ENCODE results near the gene ARF1. TPM values are rescaled to one million over a fixed set of nuclear protein-coding genes. Genes with fewer than 3 reads are reported as not detected.
A peak's percentile ranks its signal among the peaks of the same experiment; 100 is the strongest.

Gene ARF1
- polyA plus RNA-seq, 3 donors, result 580 to 789 (median 603) TPM

DNA sequence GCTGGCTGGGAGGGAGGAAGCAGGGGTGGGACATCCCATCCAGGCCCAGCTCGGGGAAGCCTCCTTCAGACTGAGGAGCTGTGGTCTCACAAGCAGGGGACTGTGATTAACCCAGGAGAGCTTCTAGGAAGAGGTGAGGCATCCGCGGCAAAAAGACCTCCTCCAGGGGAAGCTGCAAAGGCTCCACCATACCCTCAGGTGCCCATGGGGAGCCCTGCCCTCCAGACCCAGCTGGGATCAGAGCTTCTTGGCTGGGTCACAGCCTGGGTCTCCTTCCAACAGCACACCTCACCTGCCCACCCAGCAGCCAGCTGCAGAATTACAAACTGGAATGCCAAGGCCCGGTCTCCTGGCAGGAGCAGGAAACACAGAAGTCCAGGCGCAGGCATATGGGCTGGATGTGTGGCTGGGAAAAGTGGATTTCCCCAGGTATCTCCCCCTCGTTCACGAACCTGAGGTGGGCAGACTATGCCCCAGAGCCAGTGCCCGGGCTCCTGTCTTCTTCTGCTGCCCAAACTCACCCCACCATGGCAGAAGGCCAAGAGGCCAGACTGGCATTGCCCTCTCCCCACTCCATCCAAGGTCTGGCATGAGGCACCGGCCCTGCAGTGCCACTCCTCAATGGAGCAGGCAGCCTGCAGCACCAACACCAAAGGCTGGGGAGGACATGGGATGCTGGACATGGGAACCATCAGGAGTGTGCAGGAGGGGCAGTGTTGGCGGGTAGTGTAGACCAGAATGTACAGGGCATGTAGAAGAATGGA is 15.4 kb upstream of the ARF1 start:
- peaks cover 4 to 22% of the 10 kb centered on the region in 2 donors for H3K27me3 ChIP-seq (ENCODE audit: control insufficient read depth in 2 of 2, insufficient read depth in 2 of 2, low read length in 2 of 2)
- no peak overlapping the region for H3K27ac ChIP-seq (ENCODE audit: low read depth in 1 of 2, low read length in 2 of 2)
- WGBS (ENCODE audit: insufficient coverage), result 44% methylated on average over 4 of the region's 10 CpGs
- H2AFZ ChIP-seq (ENCODE audit: insufficient read depth, low read depth, low read length, poor library complexity, severe bottlenecking), result no peak overlapping the region
- peak overlapping the region in 1 of 7 donors; percentile 9 for H3K27ac Mint-ChIP-seq
- H3K79me2 ChIP-seq (ENCODE audit: insufficient read depth, low read length), result no peaks in the 10 kb centered on the region
- H4K20me1 ChIP-seq (ENCODE audit: insufficient read depth, low read length), result no peaks in the 10 kb centered on the region
- H3K36me3 Mint-ChIP-seq, result no peaks in the 10 kb centered on the region
- intact Hi-C loops (cut with micrococcal nuclease), result no loop called here
- no peaks in the 10 kb centered on the region for H3K36me3 ChIP-seq (replicated peaks in 1 of 2; ENCODE audit: control insufficient read depth in 1 of 2, insufficient read depth in 2 of 2, low read length in 2 of 2)
- DNase-seq, result no peak
- TF ChIP-seq, protein P1, sequence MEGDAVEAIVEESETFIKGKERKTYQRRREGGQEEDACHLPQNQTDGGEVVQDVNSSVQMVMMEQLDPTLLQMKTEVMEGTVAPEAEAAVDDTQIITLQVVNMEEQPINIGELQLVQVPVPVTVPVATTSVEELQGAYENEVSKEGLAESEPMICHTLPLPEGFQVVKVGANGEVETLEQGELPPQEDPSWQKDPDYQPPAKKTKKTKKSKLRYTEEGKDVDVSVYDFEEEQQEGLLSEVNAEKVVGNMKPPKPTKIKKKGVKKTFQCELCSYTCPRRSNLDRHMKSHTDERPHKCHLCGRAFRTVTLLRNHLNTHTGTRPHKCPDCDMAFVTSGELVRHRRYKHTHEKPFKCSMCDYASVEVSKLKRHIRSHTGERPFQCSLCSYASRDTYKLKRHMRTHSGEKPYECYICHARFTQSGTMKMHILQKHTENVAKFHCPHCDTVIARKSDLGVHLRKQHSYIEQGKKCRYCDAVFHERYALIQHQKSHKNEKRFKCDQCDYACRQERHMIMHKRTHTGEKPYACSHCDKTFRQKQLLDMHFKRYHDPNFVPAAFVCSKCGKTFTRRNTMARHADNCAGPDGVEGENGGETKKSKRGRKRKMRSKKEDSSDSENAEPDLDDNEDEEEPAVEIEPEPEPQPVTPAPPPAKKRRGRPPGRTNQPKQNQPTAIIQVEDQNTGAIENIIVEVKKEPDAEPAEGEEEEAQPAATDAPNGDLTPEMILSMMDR (IDR thresholded peaks at IDR 0.05), result no peak
- H3K4me1 ChIP-seq (ENCODE audit: control insufficient read depth in 1 of 2, insufficient read depth in 2 of 2, low read length in 2 of 2), result no peaks in the 10 kb centered on the region
- no peak overlapping the region for H3K9ac ChIP-seq (ENCODE audit: insufficient read depth, low read length, poor library complexity, severe bottlenecking)
- no peaks in the 10 kb centered on the region for H3K9me3 ChIP-seq (replicated peaks in 1 of 2; ENCODE audit: control insufficient read depth in 1 of 2, insufficient read depth in 1 of 2, low read length in 2 of 2)
- no peak overlapping the region for H3K4me2 ChIP-seq (replicated peaks; ENCODE audit: extremely low read depth, low read length, poor library complexity, severe bottlenecking)
- peaks cover 17 to 35% (median 22%) of the 10 kb centered on the region in 3 donors for H3K27me3 Mint-ChIP-seq (ENCODE audit: low read depth in 3 of 3)
- peak overlapping the region in 1 of 2 donors; percentile 56 for H3K4me3 Mint-ChIP-seq
- no peak overlapping the region for H3K4me3 ChIP-seq (replicated peaks in 1 of 3; ENCODE audit: low read depth in 2 of 3, low read length in 3 of 3)
- H3K9me3 Mint-ChIP-seq, result no peaks in the 10 kb centered on the region
- no peaks in the 10 kb centered on the region for H3K4me1 Mint-ChIP-seq

GRCh38 chr1:228068359-228068758 is 14.1 kb upstream of the ARF1 start:
- no peak overlapping the region for H3K4me2 ChIP-seq (replicated peaks; ENCODE audit: extremely low read depth, low read length, poor library complexity, severe bottlenecking)
- H3K9me3 ChIP-seq (replicated peaks in 1 of 2; ENCODE audit: control insufficient read depth in 1 of 2, insufficient read depth in 1 of 2, low read length in 2 of 2), result no peaks in the 10 kb centered on the region
- intact Hi-C loops (cut with micrococcal nuclease), result no loop called here
- no peaks in the 10 kb centered on the region for H3K4me1 ChIP-seq (ENCODE audit: control insufficient read depth in 1 of 2, insufficient read depth in 2 of 2, low read length in 2 of 2)
- Mint-ChIP-seq H3K4me1 (no peaks in the 10 kb centered on the region), H3K27ac (no peak overlapping the region), H3K36me3 (no peaks in the 10 kb centered on the region), H3K4me3 (no peak overlapping the region), H3K27me3 (ENCODE audit: low read depth in 3 of 3) (peaks cover 16 to 38% (median 23%) of the 10 kb centered on the region in 3 donors), H3K9me3 (peaks cover 0 to 2% (median 0%) of the 10 kb centered on the region in 7 donors)
- no peaks in the 10 kb centered on the region for H3K79me2 ChIP-seq (ENCODE audit: insufficient read depth, low read length)
- peaks cover 4 to 19% of the 10 kb centered on the region in 2 donors for H3K27me3 ChIP-seq (ENCODE audit: control insufficient read depth in 2 of 2, insufficient read depth in 2 of 2, low read length in 2 of 2)
- no peak overlapping the region for H3K27ac ChIP-seq (ENCODE audit: low read depth in 1 of 2, low read length in 2 of 2)
- no peaks in the 10 kb centered on the region for H3K36me3 ChIP-seq (replicated peaks in 1 of 2; ENCODE audit: control insufficient read depth in 1 of 2, insufficient read depth in 2 of 2, low read length in 2 of 2)
- WGBS (ENCODE audit: insufficient coverage), result 83% methylated on average over 4 of the region's 7 CpGs
- H4K20me1 ChIP-seq (ENCODE audit: insufficient read depth, low read length), result no peaks in the 10 kb centered on the region
- no peak overlapping the region for H3K9ac ChIP-seq (ENCODE audit: insufficient read depth, low read length, poor library complexity, severe bottlenecking)
- DNase-seq, result no peak
- TF ChIP-seq, protein P1 (IDR thresholded peaks at IDR 0.05), result no peak
- H2AFZ ChIP-seq (ENCODE audit: insufficient read depth, low read depth, low read length, poor library complexity, severe bottlenecking), result no peak overlapping the region
- H3K4me3 ChIP-seq (replicated peaks in 1 of 3; ENCODE audit: low read depth in 2 of 3, low read length in 3 of 3), result no peak overlapping the region

Measured in CD14-positive monocyte (primary cell).